ENCODE data around the gene UNC45B. TPM values are rescaled to one million over a fixed set of nuclear protein-coding genes. Genes with fewer than 3 reads are reported as not detected.
"Not testable (repeated sequence)": the region's sequence is repeated elsewhere in the genome, so short reads cannot be mapped to it uniquely, and the experiment has no call there.

Gene UNC45B
- total and polyA plus RNA-seq, 2 donors (not counting 1 experiment from before 2014, with no cell fraction given) = not detected

DNA sequence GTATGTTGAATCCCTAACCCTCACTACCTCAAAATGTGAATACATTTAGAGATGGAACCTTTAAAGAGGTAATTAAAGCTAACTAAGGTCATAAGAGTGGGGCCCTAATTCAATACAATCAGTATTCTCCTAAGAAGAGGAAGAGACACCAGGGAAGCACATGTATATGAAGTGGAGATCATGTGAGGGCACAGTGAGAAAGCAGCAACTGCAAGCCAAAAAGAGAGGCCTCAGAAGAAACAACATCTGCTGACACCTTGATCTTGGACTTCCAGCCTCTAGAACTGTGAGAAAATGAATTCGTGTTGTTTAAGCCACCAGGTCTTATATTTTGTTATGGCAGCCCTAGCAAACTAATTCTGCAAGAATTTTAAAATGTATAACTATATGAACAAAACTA lies 82.0 kb downstream of the UNC45B start:
- WGBS (ENCODE audit: insufficient coverage) = no CpG with 5 or more reads among the region's 1 CpG
- H3K27me3 Mint-ChIP-seq = peaks cover 45% of the 10 kb centered on the region
- Histone ChIP-seq H2AFZ (ENCODE audit: insufficient read depth, low read depth, low read length, poor library complexity, severe bottlenecking) (no peak overlapping the region), H4K20me1 (ENCODE audit: control insufficient read depth, insufficient read depth, low read length, poor library complexity, severe bottlenecking) (no peaks in the 10 kb centered on the region), H3K4me3 (ENCODE audit: control extremely low read depth in 1 of 5, extremely low read depth in 1 of 5, insufficient read depth in 1 of 5, low read depth in 2 of 5, low read length in 4 of 5) (no peak overlapping the region), H3K4me2 (replicated peaks; ENCODE audit: low read depth, low read length, poor library complexity, severe bottlenecking) (no peak overlapping the region), H3K27ac (ENCODE audit: low read length in 2 of 2) (no peak overlapping the region), H3K9me3 (ENCODE audit: control extremely low read depth in 1 of 3, control insufficient read depth in 2 of 3, insufficient read depth in 1 of 3, low read length in 2 of 3) (no peaks in the 10 kb centered on the region), H3K36me3 (replicated peaks in 1 of 2; ENCODE audit: control extremely low read depth in 1 of 2, control insufficient read depth in 1 of 2, extremely low read depth in 1 of 2, insufficient read depth in 2 of 2, low read length in 1 of 2) (no peaks in the 10 kb centered on the region), H3K4me1 (ENCODE audit: control insufficient read depth in 2 of 2, insufficient read depth in 2 of 2, low read length in 2 of 2) (no peaks in the 10 kb centered on the region), H3K79me2 (ENCODE audit: control insufficient read depth, insufficient read depth, low read length) (no peaks in the 10 kb centered on the region), H3K27me3 (replicated peaks in 1 of 4; ENCODE audit: control extremely low read depth in 1 of 4, control insufficient read depth in 3 of 4, insufficient read depth in 4 of 4, low read length in 3 of 4) (peaks cover 0 to 17% (median 8%) of the 10 kb centered on the region in 4 experiments), H3K9ac (ENCODE audit: low read length) (no peak overlapping the region)
- intact Hi-C loops (cut with micrococcal nuclease) = no loop called here
- no peak for ATAC-seq (ENCODE audit: low read depth)
- no peak overlapping the region for H3K4me3 Mint-ChIP-seq
- DNase-seq = no peak
- ChIA-PET CTCF (no interaction called here), POLR2A (interaction anchor here (0.6 kb wide), 1 partner anchor 21 kb away, joined by 3 read pairs; no protein-coding TSS in a partner anchor)
- H3K4me1 Mint-ChIP-seq = no peaks in the 10 kb centered on the region
- H3K27ac Mint-ChIP-seq = no peak overlapping the region
- TF ChIP-seq, protein P1, sequence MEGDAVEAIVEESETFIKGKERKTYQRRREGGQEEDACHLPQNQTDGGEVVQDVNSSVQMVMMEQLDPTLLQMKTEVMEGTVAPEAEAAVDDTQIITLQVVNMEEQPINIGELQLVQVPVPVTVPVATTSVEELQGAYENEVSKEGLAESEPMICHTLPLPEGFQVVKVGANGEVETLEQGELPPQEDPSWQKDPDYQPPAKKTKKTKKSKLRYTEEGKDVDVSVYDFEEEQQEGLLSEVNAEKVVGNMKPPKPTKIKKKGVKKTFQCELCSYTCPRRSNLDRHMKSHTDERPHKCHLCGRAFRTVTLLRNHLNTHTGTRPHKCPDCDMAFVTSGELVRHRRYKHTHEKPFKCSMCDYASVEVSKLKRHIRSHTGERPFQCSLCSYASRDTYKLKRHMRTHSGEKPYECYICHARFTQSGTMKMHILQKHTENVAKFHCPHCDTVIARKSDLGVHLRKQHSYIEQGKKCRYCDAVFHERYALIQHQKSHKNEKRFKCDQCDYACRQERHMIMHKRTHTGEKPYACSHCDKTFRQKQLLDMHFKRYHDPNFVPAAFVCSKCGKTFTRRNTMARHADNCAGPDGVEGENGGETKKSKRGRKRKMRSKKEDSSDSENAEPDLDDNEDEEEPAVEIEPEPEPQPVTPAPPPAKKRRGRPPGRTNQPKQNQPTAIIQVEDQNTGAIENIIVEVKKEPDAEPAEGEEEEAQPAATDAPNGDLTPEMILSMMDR (IDR thresholded peaks at IDR 0.05) = no peak
- TF ChIP-seq EZH2 (IDR thresholded peaks at IDR 0.05; ENCODE audit: borderline replicate concordance, insufficient read depth, low read depth, low read length, poor library complexity, severe bottlenecking) = no peak
- H3K9me3 Mint-ChIP-seq (ENCODE audit: insufficient read depth) = no peaks in the 10 kb centered on the region

GRCh38 chr17:35234315-35234714 lies 86.7 kb downstream of the UNC45B start:
- H3K4me3 Mint-ChIP-seq; H3K79me2 ChIP-seq (ENCODE audit: control insufficient read depth, insufficient read depth, low read length); H2AFZ ChIP-seq (ENCODE audit: insufficient read depth, low read depth, low read length, poor library complexity, severe bottlenecking); H3K9me3 ChIP-seq (ENCODE audit: control extremely low read depth in 1 of 3, control insufficient read depth in 2 of 3, insufficient read depth in 1 of 3, low read length in 2 of 3); H3K4me1 Mint-ChIP-seq; H3K36me3 ChIP-seq (replicated peaks in 1 of 2; ENCODE audit: control extremely low read depth in 1 of 2, control insufficient read depth in 1 of 2, extremely low read depth in 1 of 2, insufficient read depth in 2 of 2, low read length in 1 of 2); ATAC-seq (ENCODE audit: low read depth); H3K9ac ChIP-seq (ENCODE audit: low read length); H3K4me3 ChIP-seq (ENCODE audit: control extremely low read depth in 1 of 5, extremely low read depth in 1 of 5, insufficient read depth in 1 of 5, low read depth in 2 of 5, low read length in 4 of 5); DNase-seq; POLR2A ChIA-PET; intact Hi-C loops (cut with micrococcal nuclease); H3K27ac ChIP-seq (ENCODE audit: low read length in 2 of 2); H3K9me3 Mint-ChIP-seq (ENCODE audit: insufficient read depth); CTCF ChIA-PET; H3K27ac Mint-ChIP-seq; H3K4me1 ChIP-seq (ENCODE audit: control insufficient read depth in 2 of 2, insufficient read depth in 2 of 2, low read length in 2 of 2); H4K20me1 ChIP-seq (ENCODE audit: control insufficient read depth, insufficient read depth, low read length, poor library complexity, severe bottlenecking); H3K4me2 ChIP-seq (replicated peaks; ENCODE audit: low read depth, low read length, poor library complexity, severe bottlenecking): not testable (repeated sequence)
- peaks cover 0 to 23% (median 12%) of the 10 kb centered on the region in 4 experiments for H3K27me3 ChIP-seq (replicated peaks in 1 of 4; ENCODE audit: control extremely low read depth in 1 of 4, control insufficient read depth in 3 of 4, insufficient read depth in 4 of 4, low read length in 3 of 4)
- peaks cover 48% of the 10 kb centered on the region for H3K27me3 Mint-ChIP-seq
- WGBS (ENCODE audit: insufficient coverage) = 100% methylated on average over 2 of the region's 4 CpGs

All from B cell (primary cell).